SH-SY5Y (cell line): ENCODE results near the gene FOXP1.

Experiments
- GATA2 ChIP-seq: IDR thresholded peaks from 2 replicates; pipeline ENCODE4 v1.6.1; 2011; ENCODE audit warnings: mild to moderate bottlenecking, low read depth, low read length
- GATA3 ChIP-seq: IDR thresholded peaks from 2 replicates; pipeline ENCODE4 v1.6.1; 2011; ENCODE audit warnings: low read depth, mild to moderate bottlenecking, low read length, moderate library complexity

- TF ChIP-seq GATA2 (no peak), GATA3 (no peak)
Measured at GRCh38 chr3:71389191-71389590, 194.3 kb downstream of the FOXP1 start.
